Parathyroid adenoma (tissue), 2 donors: Measurements from ENCODE around the gene PRLH.

ENCODE experiments used
- H2AFZ ChIP-seq: fragments of 300-600 bp; sonication (generic); one replicate; pipeline ENCODE4 v1.7.0; 2017; ENCODE audit warnings: antibody characterized with exemption, mild to moderate bottlenecking
- H3K27ac ChIP-seq: fragments of 300-600 bp; sonication (generic); one replicate; pipeline ENCODE4 v1.7.0; 2017
- H3K27me3 ChIP-seq: fragments of 300-600 bp; sonication (generic); one replicate; pipeline ENCODE4 v1.7.0; 2017; ENCODE audit warnings: low read length; ENCODE audit not compliant: control insufficient read depth, insufficient read depth
- H3K36me3 ChIP-seq: fragments of 300-600 bp; sonication (generic); one replicate; pipeline ENCODE4 v1.7.0; 2017; ENCODE audit warnings: low read length; ENCODE audit not compliant: control insufficient read depth, insufficient read depth
- H3K4me1 ChIP-seq: fragments of 300-600 bp; sonication (generic); one replicate; pipeline ENCODE4 v1.7.0; 2017; ENCODE audit warnings: control low read depth
- H3K4me2 ChIP-seq: fragments of 300-600 bp; sonication (generic); one replicate; pipeline ENCODE4 v1.7.0; 2017; ENCODE audit warnings: low read length
- H3K4me3 ChIP-seq: fragments of 300-600 bp; sonication (generic); one replicate; pipeline ENCODE4 v1.7.0; 2017; ENCODE audit warnings: low read depth, low read length
- H3K79me2 ChIP-seq: fragments of 300-600 bp; sonication (generic); one replicate; pipeline ENCODE4 v1.7.0; 2017; ENCODE audit warnings: control low read depth
- H3K9ac ChIP-seq: fragments of 300-600 bp; sonication (generic); one replicate; pipeline ENCODE4 v1.7.0; 2017; ENCODE audit warnings: mild to moderate bottlenecking
- H3K9me3 ChIP-seq: fragments of 300-600 bp; sonication (generic); one replicate; pipeline ENCODE4 v1.7.0; 2017; ENCODE audit warnings: low read length; ENCODE audit not compliant: control insufficient read depth
- CTCF ChIP-seq: fragments of 300-600 bp; sonication (generic); IDR thresholded peaks from one replicate; pipeline ENCODE4 v1.7.0; 2017; ENCODE audit warnings: antibody characterized with exemption, mild to moderate bottlenecking
- donor health status: primary hyperparathyroidism.

Gene PRLH

GRCh38 chr2:237576974-237577373 is 10.6 kb downstream of the PRLH start:
- Histone ChIP-seq H3K4me3 (no peak overlapping the region), H3K4me2 (no peak overlapping the region), H2AFZ (no peak overlapping the region), H3K36me3 (no peaks in the 10 kb centered on the region), H3K27ac (no peak overlapping the region), H3K9ac (no peak overlapping the region), H3K9me3 (no peaks in the 10 kb centered on the region), H3K4me1 (peaks cover 14% of the 10 kb centered on the region), H3K79me2 (peaks cover 12% of the 10 kb centered on the region), H3K27me3 (no peaks in the 10 kb centered on the region)
- TF ChIP-seq CTCF, result no peak

- Histone ChIP-seq H3K9me3 (no peaks in the 10 kb centered on the region), H3K4me1 (peaks cover 14% of the 10 kb centered on the region), H3K36me3 (no peaks in the 10 kb centered on the region), H3K4me3 (no peak overlapping the region), H3K79me2 (peaks cover 12% of the 10 kb centered on the region), H3K27me3 (no peaks in the 10 kb centered on the region), H3K27ac (no peak overlapping the region), H3K4me2 (no peak overlapping the region), H3K9ac (no peak overlapping the region), H2AFZ (no peak overlapping the region)
- no peak for TF ChIP-seq CTCF
These were observed 11.1 kb downstream of the PRLH start for GRCh38 chr2:237577458-237577857.

GRCh38 chr2:237577956-237578870 is 11.8 kb downstream of the PRLH start:
- TF ChIP-seq CTCF, result no peak
- no peak overlapping the region for H3K27ac ChIP-seq
- no peak overlapping the region for H3K4me3 ChIP-seq
- no peaks in the 10 kb centered on the region for H3K9me3 ChIP-seq
- H3K79me2 ChIP-seq, result peaks cover 12% of the 10 kb centered on the region
- no peaks in the 10 kb centered on the region for H3K27me3 ChIP-seq
- H2AFZ ChIP-seq, result no peak overlapping the region
- peaks cover 8% of the 10 kb centered on the region for H3K4me1 ChIP-seq
- no peak overlapping the region for H3K9ac ChIP-seq
- no peak overlapping the region for H3K4me2 ChIP-seq
- H3K36me3 ChIP-seq, result no peaks in the 10 kb centered on the region

GRCh38 chr2:237581326-237581725 is 15.0 kb downstream of the PRLH start:
- no peak overlapping the region for H3K4me3 ChIP-seq
- no peak overlapping the region for H3K4me2 ChIP-seq
- no peaks in the 10 kb centered on the region for H3K36me3 ChIP-seq
- no peaks in the 10 kb centered on the region for H3K9me3 ChIP-seq
- H3K9ac ChIP-seq, result no peak overlapping the region
- H2AFZ ChIP-seq, result no peak overlapping the region
- H3K27me3 ChIP-seq, result no peaks in the 10 kb centered on the region
- H3K4me1 ChIP-seq, result peaks cover 10% of the 10 kb centered on the region
- no peak overlapping the region for H3K27ac ChIP-seq
- no peak for TF ChIP-seq CTCF
- peaks cover 12% of the 10 kb centered on the region for H3K79me2 ChIP-seq
